ENCODE results near the gene KITLG.
"Not testable (repeated sequence)": the region's sequence is repeated elsewhere in the genome, so short reads cannot be mapped to it uniquely, and the experiment has no call there.

KITLG gene

GRCh38 chr12:88516811-88517210, 63.5 kb downstream of the KITLG start:
- Histone ChIP-seq H3K36me3 (ENCODE audit: insufficient read depth, low read length) (peaks cover 5% of the 10 kb centered on the region), H3K4me3 (ENCODE audit: low read length) (no peak overlapping the region), H3K27me3 (ENCODE audit: insufficient read depth, low read length) (no peaks in the 10 kb centered on the region), H2AFZ (ENCODE audit: low read depth, low read length) (no peak overlapping the region), H3K9me3 (ENCODE audit: low read length) (no peaks in the 10 kb centered on the region), H3K4me1 (ENCODE audit: insufficient read depth, low read length) (no peaks in the 10 kb centered on the region)

GRCh38 chr12:88510843-88511242, 69.4 kb downstream of the KITLG start:
- H3K36me3 ChIP-seq (ENCODE audit: insufficient read depth, low read length): peaks cover 3% of the 10 kb centered on the region
- H3K27me3 ChIP-seq (ENCODE audit: insufficient read depth, low read length): no peaks in the 10 kb centered on the region
- H3K9me3 ChIP-seq (ENCODE audit: low read length): no peaks in the 10 kb centered on the region
- H3K4me3 ChIP-seq (ENCODE audit: low read length): no peak overlapping the region
- no peaks in the 10 kb centered on the region for H3K4me1 ChIP-seq (ENCODE audit: insufficient read depth, low read length)
- no peak overlapping the region for H2AFZ ChIP-seq (ENCODE audit: low read depth, low read length)

- Histone ChIP-seq H2AFZ (ENCODE audit: low read depth, low read length) (no peak overlapping the region), H3K9me3 (ENCODE audit: low read length) (no peaks in the 10 kb centered on the region), H3K4me3 (ENCODE audit: low read length) (no peak overlapping the region), H3K27me3 (ENCODE audit: insufficient read depth, low read length) (no peaks in the 10 kb centered on the region), H3K4me1 (ENCODE audit: insufficient read depth, low read length) (no peaks in the 10 kb centered on the region), H3K36me3 (ENCODE audit: insufficient read depth, low read length) (peaks cover 8% of the 10 kb centered on the region)
Measured at GRCh38 chr12:88509851-88510250, 70.4 kb downstream of the KITLG start.

- Histone ChIP-seq H3K36me3 (ENCODE audit: insufficient read depth, low read length) (peaks cover 8% of the 10 kb centered on the region), H2AFZ (ENCODE audit: low read depth, low read length) (no peak overlapping the region), H3K4me1 (ENCODE audit: insufficient read depth, low read length) (no peaks in the 10 kb centered on the region), H3K4me3 (ENCODE audit: low read length) (no peak overlapping the region), H3K9me3 (ENCODE audit: low read length) (no peaks in the 10 kb centered on the region), H3K27me3 (ENCODE audit: insufficient read depth, low read length) (no peaks in the 10 kb centered on the region)
Measured at GRCh38 chr12:88509347-88509746, 70.9 kb downstream of the KITLG start.

- H2AFZ ChIP-seq (ENCODE audit: low read depth, low read length); H3K4me3 ChIP-seq (ENCODE audit: low read length); H3K27me3 ChIP-seq (ENCODE audit: insufficient read depth, low read length); H3K9me3 ChIP-seq (ENCODE audit: low read length); H3K4me1 ChIP-seq (ENCODE audit: insufficient read depth, low read length): not testable (repeated sequence)
- H3K36me3 ChIP-seq (ENCODE audit: insufficient read depth, low read length): peaks cover 13% of the 10 kb centered on the region
Measured at GRCh38 chr12:88507851-88508250, 72.4 kb downstream of the KITLG start.

- peaks cover 13% of the 10 kb centered on the region for H3K36me3 ChIP-seq (ENCODE audit: insufficient read depth, low read length)
- H2AFZ ChIP-seq (ENCODE audit: low read depth, low read length): no peak overlapping the region
Measured at GRCh38 chr12:88507270-88507669, 73.0 kb downstream of the KITLG start.

GRCh38 chr12:88505696-88506095, 74.6 kb downstream of the KITLG start:
- Histone ChIP-seq H3K27me3 (ENCODE audit: insufficient read depth, low read length) (no peaks in the 10 kb centered on the region), H3K4me3 (ENCODE audit: low read length) (no peak overlapping the region), H2AFZ (ENCODE audit: low read depth, low read length) (no peak overlapping the region), H3K4me1 (ENCODE audit: insufficient read depth, low read length) (peaks cover 2% of the 10 kb centered on the region), H3K9me3 (ENCODE audit: low read length) (no peaks in the 10 kb centered on the region), H3K36me3 (ENCODE audit: insufficient read depth, low read length) (peaks cover 13% of the 10 kb centered on the region)

More at GRCh38 chr12:88507270-88507669, 73.0 kb downstream of the KITLG start:
- Histone ChIP-seq H3K27me3 (ENCODE audit: insufficient read depth, low read length) (no peaks in the 10 kb centered on the region), H3K4me1 (ENCODE audit: insufficient read depth, low read length) (no peaks in the 10 kb centered on the region), H3K4me3 (ENCODE audit: low read length) (no peak overlapping the region), H3K9me3 (ENCODE audit: low read length) (no peaks in the 10 kb centered on the region)

- H3K27me3 ChIP-seq (ENCODE audit: insufficient read depth, low read length): no peaks in the 10 kb centered on the region
- peaks cover 13% of the 10 kb centered on the region for H3K36me3 ChIP-seq (ENCODE audit: insufficient read depth, low read length)
- H3K4me3 ChIP-seq (ENCODE audit: low read length): no peak overlapping the region
- H3K4me1 ChIP-seq (ENCODE audit: insufficient read depth, low read length): peaks cover 2% of the 10 kb centered on the region
- no peaks in the 10 kb centered on the region for H3K9me3 ChIP-seq (ENCODE audit: low read length)
- no peak overlapping the region for H2AFZ ChIP-seq (ENCODE audit: low read depth, low read length)
Measured at GRCh38 chr12:88503281-88503703, 77.0 kb downstream of the KITLG start.

- Histone ChIP-seq H3K27me3 (ENCODE audit: insufficient read depth, low read length) (no peaks in the 10 kb centered on the region), H3K36me3 (ENCODE audit: insufficient read depth, low read length) (peaks cover 13% of the 10 kb centered on the region), H3K4me1 (ENCODE audit: insufficient read depth, low read length) (peaks cover 2% of the 10 kb centered on the region), H2AFZ (ENCODE audit: low read depth, low read length) (no peak overlapping the region), H3K9me3 (ENCODE audit: low read length) (no peaks in the 10 kb centered on the region), H3K4me3 (ENCODE audit: low read length) (no peak overlapping the region)
Measured at GRCh38 chr12:88501972-88502938, 78.0 kb downstream of the KITLG start.

- no peaks in the 10 kb centered on the region for H3K9me3 ChIP-seq (ENCODE audit: low read length)
- H3K4me3 ChIP-seq (ENCODE audit: low read length): no peak overlapping the region
- H2AFZ ChIP-seq (ENCODE audit: low read depth, low read length): no peak overlapping the region
- H3K36me3 ChIP-seq (ENCODE audit: insufficient read depth, low read length): no peaks in the 10 kb centered on the region
- H3K27me3 ChIP-seq (ENCODE audit: insufficient read depth, low read length): no peaks in the 10 kb centered on the region
- H3K4me1 ChIP-seq (ENCODE audit: insufficient read depth, low read length): peaks cover 2% of the 10 kb centered on the region
Measured at GRCh38 chr12:88496891-88497371, 83.3 kb downstream of the KITLG start.

GRCh38 chr12:88496429-88496828, 83.8 kb downstream of the KITLG start:
- Histone ChIP-seq H2AFZ (ENCODE audit: low read depth, low read length) (no peak overlapping the region), H3K9me3 (ENCODE audit: low read length) (no peaks in the 10 kb centered on the region), H3K4me3 (ENCODE audit: low read length) (no peak overlapping the region), H3K36me3 (ENCODE audit: insufficient read depth, low read length) (no peaks in the 10 kb centered on the region), H3K4me1 (ENCODE audit: insufficient read depth, low read length) (no peaks in the 10 kb centered on the region), H3K27me3 (ENCODE audit: insufficient read depth, low read length) (no peaks in the 10 kb centered on the region)

GRCh38 chr12:88495031-88495430, 85.2 kb downstream of the KITLG start:
- H3K4me3 ChIP-seq (ENCODE audit: low read length): no peak overlapping the region
- H3K4me1 ChIP-seq (ENCODE audit: insufficient read depth, low read length): no peaks in the 10 kb centered on the region
- no peak overlapping the region for H2AFZ ChIP-seq (ENCODE audit: low read depth, low read length)
- no peaks in the 10 kb centered on the region for H3K36me3 ChIP-seq (ENCODE audit: insufficient read depth, low read length)
- H3K27me3 ChIP-seq (ENCODE audit: insufficient read depth, low read length): no peaks in the 10 kb centered on the region
- H3K9me3 ChIP-seq (ENCODE audit: low read length): no peaks in the 10 kb centered on the region

- no peaks in the 10 kb centered on the region for H3K27me3 ChIP-seq (ENCODE audit: insufficient read depth, low read length)
- no peak overlapping the region for H2AFZ ChIP-seq (ENCODE audit: low read depth, low read length)
- no peaks in the 10 kb centered on the region for H3K9me3 ChIP-seq (ENCODE audit: low read length)
- no peak overlapping the region for H3K4me3 ChIP-seq (ENCODE audit: low read length)
- no peaks in the 10 kb centered on the region for H3K4me1 ChIP-seq (ENCODE audit: insufficient read depth, low read length)
- no peaks in the 10 kb centered on the region for H3K36me3 ChIP-seq (ENCODE audit: insufficient read depth, low read length)
Measured at GRCh38 chr12:88494520-88494919, 85.8 kb downstream of the KITLG start.

Measured in neuron (in vitro differentiated cells).